ENCODE results near the gene TCEANC2.
"Not testable (repeated sequence)": the region's sequence is repeated elsewhere in the genome, so short reads cannot be mapped to it uniquely, and the experiment has no call there.

Gene TCEANC2

GRCh38 chr1:54028306-54029251 lies 24.8 kb upstream of the TCEANC2 start:
- DNase-seq, result no peak

GRCh38 chr1:54037476-54037875 lies 15.9 kb upstream of the TCEANC2 start:
- no peak for DNase-seq

DNA sequence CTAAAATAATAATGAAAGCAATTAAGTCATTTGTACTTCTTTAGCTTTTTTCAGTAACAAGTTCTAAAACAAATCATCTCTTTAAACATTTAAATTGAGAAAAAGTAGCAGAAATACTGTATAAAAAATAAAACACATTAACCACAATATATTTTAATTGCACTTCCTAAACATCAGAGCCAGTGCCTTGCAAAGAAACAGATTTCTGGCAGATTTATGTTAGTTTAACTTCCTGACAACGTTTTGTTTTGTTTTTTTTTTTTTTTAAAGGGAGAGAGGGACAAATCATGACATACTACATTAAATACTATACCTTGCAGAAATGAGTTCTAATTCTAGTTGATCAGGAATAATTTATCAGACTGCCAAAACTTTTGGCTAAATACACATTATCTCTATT lies 11.6 kb upstream of the TCEANC2 start:
- DNase-seq, result no peak

GRCh38 chr1:54045496-54045895 lies 7.9 kb upstream of the TCEANC2 start:
- no peak for DNase-seq

DNA sequence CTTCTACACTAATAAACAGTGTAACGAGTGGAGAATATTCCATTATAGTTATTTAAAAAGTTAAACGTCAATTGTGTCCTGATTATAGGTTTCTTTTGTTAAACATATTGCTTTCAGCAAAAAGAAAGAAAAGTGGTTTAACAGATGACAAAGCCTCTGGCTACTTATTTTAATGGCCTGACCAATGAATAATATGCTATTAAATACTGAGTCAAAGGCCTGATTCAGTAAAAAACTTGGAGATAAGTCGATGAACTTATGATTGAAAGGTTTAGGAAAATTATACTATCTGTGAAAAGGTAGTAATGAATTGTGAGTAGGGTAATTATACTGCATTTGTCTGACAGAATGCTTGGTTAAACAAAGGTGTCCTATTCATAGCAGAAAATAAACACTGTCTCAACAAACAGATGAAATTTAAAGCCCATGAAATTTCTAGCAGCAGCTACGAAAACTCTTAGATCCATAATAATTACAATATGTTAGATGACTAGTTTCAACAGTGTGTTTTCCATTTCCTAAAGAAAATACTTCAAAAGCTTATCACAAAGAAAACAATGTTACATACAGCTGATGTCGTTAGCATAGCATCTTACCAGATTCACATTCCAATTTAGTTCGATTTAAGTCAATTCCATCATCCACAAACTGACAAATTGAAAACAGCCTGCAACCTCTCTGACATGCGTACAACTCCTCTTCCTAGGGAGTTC lies 6.6 kb upstream of the TCEANC2 start:
- no peak for DNase-seq

- DNase-seq, result no peak
These were observed 5.8 kb upstream of the TCEANC2 start for GRCh38 chr1:54047384-54048305.

GRCh38 chr1:54050435-54050834 lies 3.0 kb upstream of the TCEANC2 start:
- not testable (repeated sequence) for DNase-seq

DNA sequence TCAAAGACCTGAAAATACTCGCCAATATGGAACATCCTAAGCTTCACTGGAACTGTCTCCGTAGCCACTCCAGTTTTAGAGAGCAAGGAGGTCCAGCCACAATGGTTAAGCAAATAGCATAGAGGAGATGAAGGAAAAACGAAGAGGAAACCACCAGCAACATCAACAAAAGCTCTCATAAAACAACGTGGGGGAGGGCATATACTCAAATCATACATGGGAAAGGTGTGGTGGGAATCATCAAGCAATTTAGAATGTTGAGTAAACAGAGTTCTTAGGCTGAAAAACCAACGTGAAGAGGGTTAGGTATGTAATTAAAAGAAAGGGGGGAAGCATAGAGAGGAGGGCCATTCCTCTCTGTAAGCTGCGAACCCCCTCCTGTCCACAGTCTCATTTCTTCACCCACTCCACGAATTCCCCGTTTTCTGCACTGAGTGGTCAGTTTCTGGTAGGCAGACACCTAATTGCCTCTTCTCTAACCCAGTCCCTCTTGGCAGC lies 1.4 kb upstream of the TCEANC2 start:
- no peak for DNase-seq

DNA sequence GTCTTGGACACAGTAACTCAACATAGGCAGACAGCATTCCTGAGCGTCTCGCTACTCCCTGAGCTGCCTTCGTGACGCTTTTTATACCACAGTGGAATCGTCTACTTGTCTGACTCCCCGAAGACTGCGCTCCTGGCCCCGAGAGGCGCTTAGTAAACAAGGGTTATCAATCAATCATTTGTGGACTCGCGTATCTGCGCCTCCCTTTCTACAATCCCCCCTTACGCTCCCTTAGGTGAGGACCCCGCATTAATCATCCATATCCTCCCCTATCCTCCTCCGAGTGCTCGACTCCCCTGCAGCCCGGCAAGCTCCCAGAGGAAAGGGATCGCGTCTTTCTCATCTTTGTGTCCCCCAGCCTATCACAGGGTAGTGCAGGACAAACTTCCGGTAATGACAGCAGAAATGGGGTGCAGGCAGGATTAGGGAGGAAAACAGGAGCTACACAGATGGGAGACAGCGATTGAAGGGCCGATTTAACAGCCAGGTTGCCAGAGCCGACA lies 926 bp upstream of the TCEANC2 start:
- DNase-seq, result peak; percentile 12

DNA sequence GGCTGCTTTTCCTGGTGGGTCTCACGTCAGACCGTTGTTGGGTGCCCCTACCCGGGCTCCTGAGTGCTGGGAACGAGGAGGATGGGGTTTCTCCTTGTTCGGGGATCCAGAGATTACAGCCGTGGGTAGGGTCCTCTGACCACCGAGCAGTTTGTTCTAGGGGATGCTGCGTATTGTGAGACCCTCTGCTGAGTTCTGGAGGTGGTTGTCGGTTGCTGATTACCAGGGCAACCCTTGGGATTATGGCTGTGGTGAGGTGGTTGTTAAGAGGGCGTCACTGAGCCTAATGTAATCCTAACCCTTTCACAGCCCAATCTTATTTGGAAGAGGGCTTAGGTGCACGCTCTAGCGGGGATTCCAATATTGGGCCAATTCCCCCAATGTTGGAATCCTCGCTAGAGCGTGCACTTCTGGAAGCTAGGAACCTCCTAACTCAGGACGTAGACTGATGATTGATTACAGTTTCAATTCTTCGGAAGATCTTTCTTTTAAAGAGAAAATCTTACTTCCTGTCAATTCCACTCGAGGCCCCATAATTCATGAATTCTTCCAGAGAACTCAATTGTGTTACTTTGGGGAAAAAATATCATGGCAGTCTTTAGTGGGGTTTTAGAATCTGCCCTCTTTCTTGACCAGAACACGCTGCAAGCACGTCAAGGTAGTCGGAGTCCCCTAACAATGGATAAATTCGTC lies 483 bp downstream of the TCEANC2 start:
- no peak for DNase-seq

DNA sequence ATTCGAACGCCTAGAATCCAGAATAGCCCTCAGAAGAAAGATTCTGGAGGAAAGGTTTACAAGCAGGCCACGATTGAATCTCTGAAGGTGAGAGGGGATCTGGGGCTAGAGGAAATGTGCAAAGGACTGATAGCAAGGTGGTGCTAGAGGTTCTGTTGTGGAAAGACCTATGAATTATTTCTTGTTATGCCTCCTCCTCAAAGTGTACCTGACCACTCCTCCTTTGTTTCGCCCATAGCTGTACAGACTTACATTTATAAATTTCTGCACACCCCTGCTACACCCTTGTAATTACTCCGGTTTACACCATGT lies 986 bp downstream of the TCEANC2 start:
- no peak for DNase-seq

GRCh38 chr1:54064299-54064698 lies 10.9 kb downstream of the TCEANC2 start:
- DNase-seq, result no peak

DNA sequence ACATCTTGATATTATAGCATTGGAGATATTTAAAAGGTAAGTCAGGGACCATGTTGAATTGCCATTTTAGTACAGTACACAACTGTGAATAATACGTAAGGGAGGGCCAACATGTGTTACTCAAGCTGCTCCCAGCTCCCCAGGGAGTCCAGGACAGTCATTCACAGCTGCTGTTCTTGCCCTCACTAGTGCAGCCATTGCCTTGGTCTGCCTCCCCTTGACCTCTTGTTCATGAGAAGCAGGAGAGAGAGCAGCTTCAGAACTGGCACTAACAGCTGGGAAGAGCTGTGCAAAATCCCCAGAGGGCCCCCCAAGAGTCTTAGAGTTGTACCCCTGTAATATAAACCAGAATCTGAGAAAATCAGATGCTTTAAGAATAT lies 16.4 kb downstream of the TCEANC2 start:
- no peak for DNase-seq

DNA sequence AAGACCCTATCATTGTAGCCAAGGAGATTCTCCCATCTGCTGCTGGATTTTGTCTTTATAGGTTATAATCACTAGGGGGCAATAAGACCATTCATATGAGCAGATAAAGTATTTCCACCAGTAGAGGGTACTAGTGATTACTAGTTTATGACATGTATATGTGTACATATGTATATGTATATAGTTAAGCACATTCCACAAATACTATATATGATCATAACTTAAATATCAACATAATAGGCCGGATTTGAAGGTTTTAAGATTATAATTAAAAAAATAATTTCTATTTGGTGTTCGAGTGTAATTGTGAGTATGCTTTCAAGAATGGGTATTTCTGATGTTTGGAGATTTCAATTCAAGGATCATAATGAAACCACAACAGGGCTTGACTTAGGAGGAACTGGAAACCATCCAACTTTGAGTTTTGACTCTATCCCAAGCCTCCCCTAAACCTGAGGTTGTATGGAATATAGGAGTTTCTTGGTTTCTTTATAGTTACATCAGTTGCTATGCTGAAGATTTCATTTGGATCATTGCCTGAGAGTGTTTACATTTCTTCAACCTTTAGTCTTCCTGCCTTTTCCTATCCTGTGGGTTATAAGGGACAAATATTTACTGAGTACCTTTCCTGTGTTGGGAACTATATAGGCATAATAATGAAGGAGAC lies 16.9 kb downstream of the TCEANC2 start:
- DNase-seq, result no peak

- no peak for DNase-seq
These were observed 24.0 kb downstream of the TCEANC2 start for GRCh38 chr1:54077359-54077758.

GRCh38 chr1:54080598-54081049 lies 27.2 kb downstream of the TCEANC2 start:
- no peak for DNase-seq

- peak; percentile 53 for DNase-seq
These were observed 28.2 kb downstream of the TCEANC2 start for GRCh38 chr1:54081306-54082270.

DNA sequence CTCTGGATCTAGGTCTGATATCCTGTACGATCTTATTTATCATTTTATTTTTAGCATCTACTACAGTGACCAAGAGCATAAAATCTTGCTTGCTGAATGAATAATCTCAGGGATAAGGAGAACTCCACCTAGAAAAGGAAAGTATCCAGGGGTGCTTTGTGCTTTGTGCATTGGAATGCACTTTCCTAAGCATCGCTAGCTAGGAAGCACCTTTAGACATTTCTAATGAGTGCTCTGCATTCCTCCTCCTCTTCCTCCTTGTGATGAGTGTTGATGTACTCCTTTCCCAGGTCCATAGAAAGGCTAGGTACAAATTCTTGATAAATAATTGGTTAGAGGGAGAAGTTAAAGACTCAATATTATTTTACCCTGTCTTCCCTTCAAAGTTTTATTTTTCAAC lies 31.4 kb downstream of the TCEANC2 start:
- DNase-seq, result no peak

DNA sequence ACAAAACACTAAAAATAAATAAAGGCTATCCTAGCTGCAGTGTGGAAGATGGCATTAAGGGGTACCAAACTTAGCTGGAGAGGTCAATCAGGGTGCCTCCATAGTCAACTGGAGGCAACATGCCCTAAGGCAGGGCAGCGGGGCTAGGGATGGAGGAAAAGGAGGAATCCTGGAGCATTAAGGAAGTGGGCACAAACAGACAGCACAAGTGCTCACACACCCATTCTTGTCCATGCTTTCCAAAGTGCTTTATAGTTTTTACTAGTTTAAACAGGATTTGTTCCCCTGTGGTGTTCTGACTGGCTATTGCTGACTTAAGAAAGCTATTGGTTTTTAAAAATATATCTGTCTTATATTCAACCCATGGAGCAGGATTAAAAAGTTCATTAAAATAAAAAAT lies 33.3 kb downstream of the TCEANC2 start:
- no peak for DNase-seq

- no peak for DNase-seq
These were observed 35.0 kb downstream of the TCEANC2 start for GRCh38 chr1:54088385-54088784.
